Muscle layer of colon (tissue), 2 donors: ENCODE results near the gene PSG11.
"Not testable (repeated sequence)": the region's sequence is repeated elsewhere in the genome, so short reads cannot be mapped to it uniquely, and the experiment has no call there.

Source experiments
- H3K27ac ChIP-seq: one replicate; pipeline ENCODE4 v1.7.0; 2013; ENCODE audit warnings: low read depth, mild to moderate bottlenecking, low read length, moderate library complexity
- H3K27me3 ChIP-seq, 2 donors: one replicate each; pipeline ENCODE4 v1.7.0; 2013; ENCODE audit warnings: low read length in 2 of 2, mild to moderate bottlenecking in 2 of 2; ENCODE audit not compliant: insufficient read depth in 2 of 2, control insufficient read depth in 1 of 2
- H3K36me3 ChIP-seq: one replicate; pipeline ENCODE4 v1.7.0; 2013; ENCODE audit warnings: mild to moderate bottlenecking, low read length; ENCODE audit not compliant: insufficient read depth
- H3K4me1 ChIP-seq: one replicate; pipeline ENCODE4 v1.7.0; 2013; ENCODE audit warnings: mild to moderate bottlenecking, low read length; ENCODE audit not compliant: insufficient read depth
- H3K4me3 ChIP-seq, 2 donors: one replicate each; pipeline ENCODE4 v1.7.0; 2013; ENCODE audit warnings: low read length in 2 of 2, low read depth in 1 of 2, mild to moderate bottlenecking in 1 of 2, moderate library complexity in 1 of 2
- H3K9ac ChIP-seq: one replicate; pipeline ENCODE4 v1.7.0; 2013; ENCODE audit warnings: low read length
- H3K9me3 ChIP-seq: one replicate; pipeline ENCODE4 v1.7.0; 2013; ENCODE audit warnings: mild to moderate bottlenecking, low read length
- donor health status: abdominal sarcoma.
- donor health status: Adenocarcinoma of cecum.

The PSG11 gene

GRCh38 chr19:43026369-43026768, at the start of gene PSG11:
Gene PSG11, minus strand, starts transcription at chr19:43026469. Its CDS starts 97 bp downstream, at chr19:43026372.
- not testable (repeated sequence) for H3K36me3 ChIP-seq, H3K9ac ChIP-seq, H3K4me1 ChIP-seq

GRCh38 chr19:43062418-43062817, 36.1 kb upstream of the PSG11 start:
- H3K4me3 ChIP-seq, H3K27me3 ChIP-seq, H3K27ac ChIP-seq, H3K4me1 ChIP-seq, H3K36me3 ChIP-seq, H3K9me3 ChIP-seq, H3K9ac ChIP-seq: not testable (repeated sequence)

More at GRCh38 chr19:43026369-43026768, at the start of gene PSG11:
- not testable (repeated sequence) for H3K27me3 ChIP-seq, H3K4me3 ChIP-seq, H3K27ac ChIP-seq, H3K9me3 ChIP-seq

GRCh38 chr19:43061326-43061725, 35.1 kb upstream of the PSG11 start:
- H3K9me3 ChIP-seq, H3K4me1 ChIP-seq, H3K27ac ChIP-seq, H3K9ac ChIP-seq, H3K4me3 ChIP-seq, H3K36me3 ChIP-seq, H3K27me3 ChIP-seq: not testable (repeated sequence)

- H3K36me3 ChIP-seq, H3K27ac ChIP-seq, H3K27me3 ChIP-seq, H3K4me1 ChIP-seq, H3K9ac ChIP-seq, H3K4me3 ChIP-seq, H3K9me3 ChIP-seq: not testable (repeated sequence)
These were observed 34.0 kb upstream of the PSG11 start for GRCh38 chr19:43060254-43060653.

- not testable (repeated sequence) for H3K4me1 ChIP-seq, H3K9ac ChIP-seq
These were observed 33.2 kb upstream of the PSG11 start for GRCh38 chr19:43059482-43059881.

GRCh38 chr19:43058440-43058839, 32.2 kb upstream of the PSG11 start:
- not testable (repeated sequence) for H3K9me3 ChIP-seq, H3K9ac ChIP-seq, H3K27me3 ChIP-seq, H3K4me3 ChIP-seq, H3K4me1 ChIP-seq, H3K36me3 ChIP-seq, H3K27ac ChIP-seq

More at GRCh38 chr19:43059482-43059881, 33.2 kb upstream of the PSG11 start:
- not testable (repeated sequence) for H3K27me3 ChIP-seq, H3K27ac ChIP-seq, H3K9me3 ChIP-seq, H3K4me3 ChIP-seq, H3K36me3 ChIP-seq

- H3K9ac ChIP-seq, H3K27me3 ChIP-seq, H3K4me1 ChIP-seq, H3K4me3 ChIP-seq, H3K36me3 ChIP-seq, H3K9me3 ChIP-seq, H3K27ac ChIP-seq: not testable (repeated sequence)
These were observed 21.7 kb upstream of the PSG11 start for GRCh38 chr19:43047966-43048365.

GRCh38 chr19:43046578-43046977, 20.3 kb upstream of the PSG11 start:
- H3K27me3 ChIP-seq, H3K4me1 ChIP-seq, H3K4me3 ChIP-seq, H3K9me3 ChIP-seq, H3K36me3 ChIP-seq, H3K27ac ChIP-seq, H3K9ac ChIP-seq: not testable (repeated sequence)

- not testable (repeated sequence) for H3K9ac ChIP-seq, H3K4me3 ChIP-seq, H3K4me1 ChIP-seq, H3K9me3 ChIP-seq, H3K27me3 ChIP-seq, H3K36me3 ChIP-seq, H3K27ac ChIP-seq
These were observed 17.4 kb upstream of the PSG11 start for GRCh38 chr19:43043492-43044180.

- H3K9ac ChIP-seq, H3K4me1 ChIP-seq, H3K4me3 ChIP-seq, H3K27me3 ChIP-seq, H3K36me3 ChIP-seq, H3K27ac ChIP-seq, H3K9me3 ChIP-seq: not testable (repeated sequence)
These were observed 5.4 kb upstream of the PSG11 start for GRCh38 chr19:43031645-43032044.

- Histone ChIP-seq H3K27ac (no peak overlapping the region), H3K9ac (no peak overlapping the region), H3K4me1 (no peaks in the 10 kb centered on the region), H3K36me3 (no peaks in the 10 kb centered on the region), H3K27me3 (no peaks in the 10 kb centered on the region), H3K4me3 (no peak overlapping the region), H3K9me3 (no peaks in the 10 kb centered on the region)
These were observed 2.6 kb upstream of the PSG11 start for GRCh38 chr19:43028866-43029265.

- not testable (repeated sequence) for H3K9ac ChIP-seq, H3K4me1 ChIP-seq, H3K36me3 ChIP-seq, H3K27ac ChIP-seq, H3K4me3 ChIP-seq, H3K27me3 ChIP-seq, H3K9me3 ChIP-seq
These were observed 1.7 kb upstream of the PSG11 start for GRCh38 chr19:43027985-43028384.
